Heart left ventricle (tissue), 16 donors: Measurements from ENCODE around the gene BHLHA15. TPM values are rescaled to one million over a fixed set of nuclear protein-coding genes. Genes with fewer than 3 reads are reported as not detected.

Experiments
- ATAC-seq, 4 donors: fragments of 200-7000 bp; cut with Tn5 transposase; one replicate each; pipeline ENCODE4 v1.9.1; 2020 to 2022; ENCODE audit warnings: moderate library complexity in 4 of 4, mild to moderate bottlenecking in 3 of 4, moderate number of reproducible peaks in 1 of 4
- DNase-seq, 5 donors: peaks; one replicate each; pipeline ENCODE4 v3.0.0-alpha.2; 2020
- H3K27ac ChIP-seq, 12 donors: fragments of 200-600 bp; sonication (generic) in 4 of 12; one replicate each; pipeline versions ENCODE4 v1.5.0 to v1.8.0; 2016 to 2022; ENCODE audit warnings: mild to moderate bottlenecking in 2 of 12
- H3K27me3 ChIP-seq, 9 donors: fragments of 200-600 bp; sonication (generic) in 2 of 9; one replicate each; pipeline versions ENCODE4 v1.5.1 to v1.8.0; 2016 to 2022; ENCODE audit warnings: mild to moderate bottlenecking in 3 of 9
- H3K36me3 ChIP-seq, 9 donors: fragments of 200-600 bp; sonication (generic) in 2 of 9; one replicate each; pipeline versions ENCODE4 v1.5.0 to v1.8.0; 2018 to 2022; ENCODE audit warnings: mild to moderate bottlenecking in 2 of 9
- H3K4me1 ChIP-seq, 12 donors: fragments of 200-600 bp; sonication (generic) in 4 of 12; one replicate each; pipeline versions ENCODE4 v1.5.0 to v1.8.0; 2016 to 2022; ENCODE audit warnings: mild to moderate bottlenecking in 3 of 12
- H3K4me3 ChIP-seq, 12 donors: fragments of 200-600 bp; sonication (generic) in 4 of 12; one replicate each; pipeline versions ENCODE4 v1.5.0 to v1.8.0; 2017 to 2022; ENCODE audit warnings: mild to moderate bottlenecking in 9 of 12, moderate library complexity in 4 of 12
- H3K9me3 ChIP-seq, 12 donors: fragments of 200-600 bp; sonication (generic) in 4 of 12; one replicate each; pipeline versions ENCODE4 v1.5.0 to v1.8.0; 2016 to 2022; ENCODE audit warnings: mild to moderate bottlenecking in 1 of 12
- POLR2A ChIP-seq, 2 donors: fragments of 450-650 bp; IDR thresholded peaks; one replicate each; pipeline ENCODE4 v1.6.1; 2017; ENCODE audit warnings: antibody characterized with exemption in 2 of 2, mild to moderate bottlenecking in 2 of 2, moderate library complexity in 2 of 2
- WGBS, 4 donors: extraction: QIAGEN DNeasy Blood & Tissue Kit in 2 of 4; methylation state at CpG; one replicate each; pipeline versions ENCODE4 v1.1.5 to v1.1.7; 2013 to 2018; 5-methylcytosine and 5-hydroxymethylcytosine counted together
- intact Hi-C, 10 donors: fragments of 100-400 bp; cut with DNase I; formaldehyde crosslinking; loops; one replicate each; pipeline versions ENCODE4 v1.11.1 to v1.14.2; 2022
- long read RNA-seq, 3 donors: library from polyadenylated mRNA; unstranded; transcript quantifications; one replicate each; pipeline ENCODE4 v2.0.0, GENCODE V29; 2020 to 2021
- polyA plus RNA-seq, 2 donors: library from polyadenylated mRNA; stranded (reverse); fragments of 200-250 nt; gene quantifications; one replicate each; pipeline ENCODE4 v1.2.3, GENCODE V29; 2013
- total RNA-seq, 9 donors: library from RNA; depleted of rRNA in 2 of 9; stranded (reverse); fragments of >200 nt in 2 of 9; fragmentation: NEBNext Ultra II Directional in 3 of 9; extraction: Animal tissue kit (Norgen Biotek cat#: 25700) in 3 of 9; gene quantifications; one replicate each; pipeline versions ENCODE4 v1.1.0 to v1.2.4, GENCODE V29; 2016 to 2023
- TF ChIP-seq, protein P1 (sequence below), 12 donors: fragments of 200-600 bp; sonication (generic) in 4 of 12; IDR thresholded peaks; one replicate each; pipeline versions ENCODE4 v1.5.0 to v1.8.0; 2018 to 2022; ENCODE audit warnings: antibody characterized with exemption in 12 of 12, mild to moderate bottlenecking in 5 of 12
- donor health status: ischemic (EF 13 %, LVEDD 7.1; RV severe dilation, severe dysfunction).
- donor health status: healthy with polysubstance abuse.
- donor health status: DM: no; HTN: yes; CAD: no.
- donor health status: DM: no; HTN: no; CAD: no.
- donor health status: ischemic (EF 25% LVEDD 6.9; RV normal size, moderate dysfunction).
- donor health status: ischemic (EF 25% LVEDD 5.7; RV mildly dilated, moderate dysfunction).
- donor health status: healthy.
- donor health status: DM: yes; HTN: yes; CAD: no.
- donor health status: ischemic (EF 35%, LVEDD 5.7; RV mildly dilated, moderate dysfunction).
- donor health status: nonischemic (EF 11% LVEDD 7.7; RV severe dilation, severe dysfunction).
- donor health status: DM: yes; HTN: yes; CAD: no.
- donor health status: PGD.
- donor health status: ischemic (EF 29% LVEDD 5.4; RV normal size, mild dysfunction).
- donor health status: nonischemic (EF 23%, LVEDD 6.1; RV moderate dilation, normal function).

BHLHA15 gene
- total RNA-seq (1 to 10 TPM in 1 of 9 donors, under 1 TPM in 1, not detected in 7; 0.61 to 1.3 TPM), polyA plus RNA-seq (under 1 TPM in 1 of 2 donors, not detected in 1; 0.26 TPM)
- long read RNA-seq, donor 1, result 0 reads
- long read RNA-seq, donor 2, result 0 reads
- long read RNA-seq, donor 3, result 0 reads

DNA sequence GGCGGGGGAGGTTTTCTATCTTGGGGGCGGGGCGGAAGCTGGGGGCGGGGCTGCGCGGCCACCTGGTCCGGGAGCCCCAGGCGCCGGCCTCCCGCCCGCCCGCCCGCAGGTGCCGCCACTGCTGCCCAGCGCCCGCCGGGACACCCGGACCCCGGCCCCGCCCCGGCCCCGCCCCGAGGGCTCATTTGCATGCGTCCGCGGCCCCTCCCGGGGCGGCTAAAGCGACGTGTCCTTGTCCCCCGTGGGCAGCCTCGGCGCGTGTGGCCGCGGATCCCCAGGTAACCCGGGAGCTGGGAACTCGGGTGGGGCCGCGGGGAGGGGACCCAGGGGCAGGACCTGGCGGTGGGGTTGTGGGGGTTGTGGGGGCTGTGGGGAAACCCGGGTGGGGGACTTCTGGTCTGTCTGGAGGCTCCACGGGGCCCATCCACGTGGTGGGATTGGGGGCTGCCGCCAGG is at the start of gene BHLHA15:
TSS of gene BHLHA15 (plus strand) at position 219 of the 455 bp plus-strand sequence. CDS start 871 bp downstream, outside the sequence.
- DNase-seq (peak in 1 of 5 donors; percentile 64), ATAC-seq (peak in 1 of 4 donors; percentile 27)
- peaks cover 0 to 30% (median 21%) of the 10 kb centered on the region in 9 donors for H3K36me3 ChIP-seq
- WGBS, 4 donors, result 4 to 48% (median 4%) methylated on average over 3 to 44 of the region's 45 CpGs; no CpG with 5 or more reads in 1 of the 4 donors
- H3K27me3 ChIP-seq, result peaks cover 0 to 9% (median 0%) of the 10 kb centered on the region in 9 donors
- TF ChIP-seq, protein P1, sequence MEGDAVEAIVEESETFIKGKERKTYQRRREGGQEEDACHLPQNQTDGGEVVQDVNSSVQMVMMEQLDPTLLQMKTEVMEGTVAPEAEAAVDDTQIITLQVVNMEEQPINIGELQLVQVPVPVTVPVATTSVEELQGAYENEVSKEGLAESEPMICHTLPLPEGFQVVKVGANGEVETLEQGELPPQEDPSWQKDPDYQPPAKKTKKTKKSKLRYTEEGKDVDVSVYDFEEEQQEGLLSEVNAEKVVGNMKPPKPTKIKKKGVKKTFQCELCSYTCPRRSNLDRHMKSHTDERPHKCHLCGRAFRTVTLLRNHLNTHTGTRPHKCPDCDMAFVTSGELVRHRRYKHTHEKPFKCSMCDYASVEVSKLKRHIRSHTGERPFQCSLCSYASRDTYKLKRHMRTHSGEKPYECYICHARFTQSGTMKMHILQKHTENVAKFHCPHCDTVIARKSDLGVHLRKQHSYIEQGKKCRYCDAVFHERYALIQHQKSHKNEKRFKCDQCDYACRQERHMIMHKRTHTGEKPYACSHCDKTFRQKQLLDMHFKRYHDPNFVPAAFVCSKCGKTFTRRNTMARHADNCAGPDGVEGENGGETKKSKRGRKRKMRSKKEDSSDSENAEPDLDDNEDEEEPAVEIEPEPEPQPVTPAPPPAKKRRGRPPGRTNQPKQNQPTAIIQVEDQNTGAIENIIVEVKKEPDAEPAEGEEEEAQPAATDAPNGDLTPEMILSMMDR (IDR thresholded peaks at IDR 0.05), result no peak
- no peak for TF ChIP-seq POLR2A (IDR thresholded peaks at IDR 0.05)
- peak within 1 kb of the TSS in 9 of 12 donors; percentile 19 to 49 (median 36) for H3K4me3 ChIP-seq
- peaks cover 0 to 11% (median 0%) of the 10 kb centered on the region in 12 donors for H3K4me1 ChIP-seq
- intact Hi-C loops, result no loop called here
- no peaks in the 10 kb centered on the region for H3K9me3 ChIP-seq
- H3K27ac ChIP-seq, result no peak within 1 kb of the TSS

DNA sequence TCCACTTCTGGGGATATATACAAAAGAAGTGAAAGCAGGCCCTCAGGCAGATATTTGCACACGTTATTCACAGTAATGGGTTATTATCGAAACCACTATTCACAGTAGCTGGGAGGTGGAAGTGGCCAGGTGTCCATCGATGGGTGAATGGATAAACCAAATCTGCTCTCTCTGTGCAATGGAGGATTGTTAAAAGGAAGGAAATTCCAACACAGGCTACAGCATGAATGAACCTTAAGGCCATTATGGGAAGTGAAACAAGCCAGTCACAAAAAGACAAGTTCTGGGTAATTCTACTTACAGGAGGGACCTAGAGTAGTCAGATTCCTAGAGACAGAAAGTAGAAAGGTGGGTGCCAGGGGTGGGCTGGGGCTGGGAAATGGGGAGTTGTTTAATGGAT is 48.5 kb upstream of the BHLHA15 start:
- DNase-seq, result no peak
- Histone ChIP-seq H3K4me3 (no peak overlapping the region), H3K9me3 (no peaks in the 10 kb centered on the region), H3K27me3 (no peaks in the 10 kb centered on the region), H3K36me3 (peaks cover 0 to 31% (median 13%) of the 10 kb centered on the region in 9 donors), H3K27ac (no peak overlapping the region), H3K4me1 (peaks cover 0 to 16% (median 6%) of the 10 kb centered on the region in 12 donors)
- intact Hi-C loops, result no loop called here
- no peak for ATAC-seq
- TF ChIP-seq, protein P1 (IDR thresholded peaks at IDR 0.05), result no peak
- no peak for TF ChIP-seq POLR2A (IDR thresholded peaks at IDR 0.05)
- WGBS, 4 donors, result 91 to 100% (median 95%) methylated on average over 3 of the region's 3 CpGs

DNA sequence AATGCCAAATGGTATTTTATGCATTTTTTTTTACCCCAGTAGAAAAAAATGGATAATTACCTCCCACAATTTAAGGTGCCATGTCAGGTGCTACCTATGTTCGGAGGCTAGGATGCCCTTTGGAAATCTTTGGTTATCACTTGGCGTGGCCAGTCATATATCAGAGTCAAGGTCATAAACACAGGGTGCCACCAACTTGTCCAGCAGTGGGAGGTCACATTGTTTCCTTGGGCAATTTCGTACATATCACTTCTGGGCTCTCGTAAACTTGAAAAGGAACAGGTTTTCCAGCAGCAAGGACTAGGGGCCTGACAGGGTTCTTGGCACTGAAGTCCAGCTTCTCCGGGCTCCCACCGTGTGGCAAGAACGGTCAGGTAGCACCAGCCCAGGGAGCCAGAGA is 48.0 kb upstream of the BHLHA15 start:
- Histone ChIP-seq H3K4me1 (peaks cover 0 to 17% (median 6%) of the 10 kb centered on the region in 12 donors), H3K36me3 (peaks cover 0 to 26% (median 13%) of the 10 kb centered on the region in 9 donors), H3K9me3 (no peaks in the 10 kb centered on the region), H3K27me3 (no peaks in the 10 kb centered on the region), H3K4me3 (no peak overlapping the region), H3K27ac (no peak overlapping the region)
- TF ChIP-seq POLR2A (IDR thresholded peaks at IDR 0.05), result no peak
- ATAC-seq, result no peak
- WGBS, 4 donors, result 72 to 91% (median 77%) methylated on average over 7 of the region's 7 CpGs
- no peak for DNase-seq
- intact Hi-C loops, result no loop called here

DNA sequence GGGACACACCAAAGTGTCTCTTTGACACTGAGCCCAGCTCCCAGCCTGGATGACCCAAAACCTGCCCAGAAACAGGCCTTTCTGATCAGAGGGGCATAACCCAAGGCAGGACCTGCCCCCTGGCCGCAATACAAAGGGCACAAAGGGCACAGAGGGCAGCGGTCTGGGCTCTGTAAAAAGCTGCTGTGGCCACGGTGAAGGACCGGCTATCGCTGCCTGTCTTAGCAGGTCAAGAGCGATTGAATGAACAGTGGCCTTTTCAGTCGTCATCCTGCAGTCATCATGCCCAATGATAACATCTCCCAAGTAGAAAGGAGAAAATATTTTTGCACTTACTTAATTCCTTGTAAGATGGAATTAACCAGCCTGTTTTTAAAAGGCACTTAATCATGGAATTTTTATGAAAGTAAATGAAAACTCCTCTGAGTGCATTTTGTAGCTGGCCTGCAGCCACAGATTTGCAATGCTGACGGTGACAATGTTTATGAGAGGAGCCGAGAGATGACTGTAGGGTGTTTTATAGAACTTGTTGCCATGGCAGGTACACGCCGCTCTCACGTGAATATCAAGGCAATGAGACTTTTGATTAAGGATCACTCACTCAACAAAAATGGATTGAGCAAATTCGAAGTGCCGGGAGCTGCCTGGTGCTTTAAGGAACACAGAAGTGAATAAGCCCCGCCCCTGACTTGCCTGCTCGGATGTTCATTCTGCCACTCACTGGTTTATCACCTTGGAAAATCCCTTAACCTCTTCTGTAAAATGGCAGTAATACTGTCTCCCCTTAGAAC is 47.3 kb upstream of the BHLHA15 start:
- peaks cover 0 to 20% (median 9%) of the 10 kb centered on the region in 12 donors for H3K4me1 ChIP-seq
- TF ChIP-seq POLR2A (IDR thresholded peaks at IDR 0.05), result no peak
- TF ChIP-seq, protein P1 (IDR thresholded peaks at IDR 0.05), result no peak
- H3K27me3 ChIP-seq, result no peaks in the 10 kb centered on the region
- WGBS, 4 donors, result 59 to 68% (median 65%) methylated on average over 16 of the region's 16 CpGs
- no peak overlapping the region for H3K4me3 ChIP-seq
- no peak overlapping the region for H3K27ac ChIP-seq
- intact Hi-C loops, result loop anchor here in 1 of 10 donors (2.0 kb wide), 1 partner anchor 59 kb away; no protein-coding TSS in a partner anchor
- ATAC-seq, result peak in 1 of 4 donors; percentile 26
- no peaks in the 10 kb centered on the region for H3K9me3 ChIP-seq
- peak in 1 of 5 donors; percentile 47 for DNase-seq
- peaks cover 0 to 20% (median 8%) of the 10 kb centered on the region in 9 donors for H3K36me3 ChIP-seq
